Body of pancreas (tissue), 4 donors: ENCODE results near the gene MINDY2.

ENCODE experiments used
- POLR2A ChIP-seq, 3 donors: fragments of 450-650 bp; IDR thresholded peaks; one replicate each; pipeline ENCODE4 v1.6.1; 2016; ENCODE audit warnings: antibody characterized with exemption in 3 of 3, mild to moderate bottlenecking in 2 of 3
- TF ChIP-seq, protein P1 (sequence below), 7 experiments: fragments of 450-650 bp in 4 of 7; fragments of 200-600 bp in 3 of 7; sonication (generic) in 3 of 7; IDR thresholded peaks; one replicate each; pipeline ENCODE4 v1.5.1; 2016 to 2019; ENCODE audit warnings: antibody characterized with exemption in 7 of 7

DNA sequence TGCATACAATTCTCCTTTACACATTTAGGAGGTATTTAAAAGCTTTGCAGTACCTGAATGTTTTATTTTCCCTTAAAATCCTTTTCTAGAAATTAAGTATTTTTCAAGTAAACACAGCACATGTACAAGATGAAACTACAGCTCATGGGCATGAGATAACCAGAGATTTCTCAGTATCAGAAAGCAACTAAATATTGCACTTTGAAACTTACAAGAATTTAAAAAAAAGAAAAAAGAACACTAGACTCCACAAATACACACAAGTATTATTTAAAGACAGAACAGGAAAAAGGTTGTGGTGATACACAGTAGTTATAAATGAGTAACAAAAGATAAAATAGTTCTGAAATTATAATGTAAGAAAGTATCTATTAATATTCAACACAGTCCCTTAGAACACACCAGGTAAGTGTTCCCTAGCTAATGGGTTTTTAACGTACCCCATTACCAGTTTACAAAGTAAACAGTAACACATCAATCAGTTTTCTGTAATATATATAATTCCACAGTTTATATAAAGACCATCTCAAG is 127.1 kb downstream of the MINDY2 start:
- TF ChIP-seq, protein P1, sequence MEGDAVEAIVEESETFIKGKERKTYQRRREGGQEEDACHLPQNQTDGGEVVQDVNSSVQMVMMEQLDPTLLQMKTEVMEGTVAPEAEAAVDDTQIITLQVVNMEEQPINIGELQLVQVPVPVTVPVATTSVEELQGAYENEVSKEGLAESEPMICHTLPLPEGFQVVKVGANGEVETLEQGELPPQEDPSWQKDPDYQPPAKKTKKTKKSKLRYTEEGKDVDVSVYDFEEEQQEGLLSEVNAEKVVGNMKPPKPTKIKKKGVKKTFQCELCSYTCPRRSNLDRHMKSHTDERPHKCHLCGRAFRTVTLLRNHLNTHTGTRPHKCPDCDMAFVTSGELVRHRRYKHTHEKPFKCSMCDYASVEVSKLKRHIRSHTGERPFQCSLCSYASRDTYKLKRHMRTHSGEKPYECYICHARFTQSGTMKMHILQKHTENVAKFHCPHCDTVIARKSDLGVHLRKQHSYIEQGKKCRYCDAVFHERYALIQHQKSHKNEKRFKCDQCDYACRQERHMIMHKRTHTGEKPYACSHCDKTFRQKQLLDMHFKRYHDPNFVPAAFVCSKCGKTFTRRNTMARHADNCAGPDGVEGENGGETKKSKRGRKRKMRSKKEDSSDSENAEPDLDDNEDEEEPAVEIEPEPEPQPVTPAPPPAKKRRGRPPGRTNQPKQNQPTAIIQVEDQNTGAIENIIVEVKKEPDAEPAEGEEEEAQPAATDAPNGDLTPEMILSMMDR (IDR thresholded peaks at IDR 0.05), result no peak
- no peak for TF ChIP-seq POLR2A (IDR thresholded peaks at IDR 0.05)
